Astrocyte (in vitro differentiated cells and primary cell): ENCODE results near the gene THRSP.

Experiments used
- CTCF ChIP-seq: IDR thresholded peaks from 2 replicates; pipeline ENCODE4 v1.5.1; 2011; ENCODE audit warnings: low read depth, mild to moderate bottlenecking, inconsistent platforms, low read length, moderate library complexity; ENCODE audit not compliant: insufficient read depth
- EZH2 ChIP-seq: IDR thresholded peaks from 2 replicates; pipeline ENCODE4 v1.6.1; 2012; ENCODE audit warnings: mild to moderate bottlenecking, low read length, inconsistent platforms; ENCODE audit not compliant: insufficient read depth

- TF ChIP-seq CTCF (no peak), EZH2 (no peak)
Measured at GRCh38 chr11:78021611-78022010, 42.0 kb upstream of the THRSP start.
